Stimulated activated CD8-positive, alpha-beta memory T cell treated with anti-CD3 and anti-CD28 coated beads, Interleukin-12 subunit alpha, Interleukin-12 subunit beta, amount 100 ng/mL, for 4 hours (primary cell): ENCODE data around the gene PROX1.

ENCODE experiments used
- DNase-seq: peaks from one replicate; pipeline ENCODE4 v3.0.0-alpha.2; 2020; ENCODE audit warnings: low read depth

The PROX1 gene

GRCh38 chr1:213987927-213988506 lies at the start of gene PROX1:
Gene PROX1 (plus strand): TSS chr1:213987973. CDS start chr1:213996536, 8,563 bp downstream.
- no peak for DNase-seq

- no peak for DNase-seq
These were observed 49.0 kb upstream of the PROX1 start for GRCh38 chr1:213938776-213939175.

- DNase-seq, result no peak
These were observed 47.9 kb upstream of the PROX1 start for GRCh38 chr1:213939888-213940287.

GRCh38 chr1:213940947-213941346 lies 46.8 kb upstream of the PROX1 start:
- no peak for DNase-seq

GRCh38 chr1:213942061-213942460 lies 45.7 kb upstream of the PROX1 start:
- DNase-seq, result no peak

- no peak for DNase-seq
These were observed 40.5 kb upstream of the PROX1 start for GRCh38 chr1:213947200-213947801.

- no peak for DNase-seq
These were observed 35.9 kb upstream of the PROX1 start for GRCh38 chr1:213951876-213952275.

GRCh38 chr1:213953806-213954205 lies 34.0 kb upstream of the PROX1 start:
- DNase-seq, result no peak

- DNase-seq, result no peak
These were observed 31.4 kb upstream of the PROX1 start for GRCh38 chr1:213956295-213956770.

GRCh38 chr1:213958346-213958745 lies 29.4 kb upstream of the PROX1 start:
- no peak for DNase-seq

- no peak for DNase-seq
These were observed 26.8 kb upstream of the PROX1 start for GRCh38 chr1:213960963-213961362.

- no peak for DNase-seq
These were observed 25.3 kb upstream of the PROX1 start for GRCh38 chr1:213962508-213962907.

GRCh38 chr1:213966122-213966521 lies 21.7 kb upstream of the PROX1 start:
- DNase-seq, result no peak

- no peak for DNase-seq
These were observed 19.5 kb upstream of the PROX1 start for GRCh38 chr1:213968146-213968825.

- no peak for DNase-seq
These were observed 17.7 kb upstream of the PROX1 start for GRCh38 chr1:213969958-213970555.

GRCh38 chr1:213972141-213972540 lies 15.6 kb upstream of the PROX1 start:
- DNase-seq, result no peak

- no peak for DNase-seq
These were observed 14.6 kb upstream of the PROX1 start for GRCh38 chr1:213973129-213973528.

- no peak for DNase-seq
These were observed 10.9 kb upstream of the PROX1 start for GRCh38 chr1:213976665-213977485.

- no peak for DNase-seq
These were observed 10.3 kb upstream of the PROX1 start for GRCh38 chr1:213977486-213977842.

GRCh38 chr1:213977909-213978308 lies 9.9 kb upstream of the PROX1 start:
- DNase-seq, result no peak

GRCh38 chr1:213979751-213980586 lies 7.8 kb upstream of the PROX1 start:
- no peak for DNase-seq
